NCI-H128 (cell line): ENCODE measurements around the gene RNF181.
A peak's percentile ranks its signal among the peaks of the same experiment; 100 is the strongest.
"Not testable (repeated sequence)": the region's sequence is repeated elsewhere in the genome, so short reads cannot be mapped to it uniquely, and the experiment has no call there.

Source experiments
- DNase-seq: peaks from one replicate; lab custom pipeline; 2025; ENCODE audit not compliant: unreplicated experiment; lab: John Stamatoyannopoulos, UW

RNF181 gene

DNA sequence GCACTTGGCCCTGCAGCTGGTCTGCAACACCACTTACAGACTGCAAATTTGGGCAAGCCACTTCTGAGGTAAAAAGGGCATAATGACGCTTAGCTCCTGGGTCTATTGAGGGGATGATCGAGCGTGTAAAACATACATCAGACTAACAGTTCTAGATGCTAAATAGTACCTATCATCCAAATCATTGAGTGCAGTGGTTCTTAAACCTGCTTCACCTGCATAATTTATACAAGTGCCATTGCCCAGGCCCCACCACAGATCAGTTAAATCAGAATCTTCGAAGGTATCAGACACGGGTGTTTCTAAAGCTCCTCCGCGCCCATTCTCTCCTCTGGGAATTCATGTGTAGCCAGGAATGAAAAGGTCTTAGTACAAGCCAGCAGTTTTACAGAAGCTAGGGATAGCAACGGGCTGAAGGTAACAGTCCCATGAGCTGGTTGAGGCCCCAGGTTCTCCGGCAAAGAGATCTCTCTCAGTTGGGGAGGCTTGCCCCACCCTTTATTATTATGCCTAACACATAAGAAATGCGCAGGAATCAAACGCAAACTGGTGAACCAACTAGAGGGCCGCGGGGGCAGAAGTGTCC is 737 bp upstream of the RNF181 start:
- no peak for DNase-seq

DNA sequence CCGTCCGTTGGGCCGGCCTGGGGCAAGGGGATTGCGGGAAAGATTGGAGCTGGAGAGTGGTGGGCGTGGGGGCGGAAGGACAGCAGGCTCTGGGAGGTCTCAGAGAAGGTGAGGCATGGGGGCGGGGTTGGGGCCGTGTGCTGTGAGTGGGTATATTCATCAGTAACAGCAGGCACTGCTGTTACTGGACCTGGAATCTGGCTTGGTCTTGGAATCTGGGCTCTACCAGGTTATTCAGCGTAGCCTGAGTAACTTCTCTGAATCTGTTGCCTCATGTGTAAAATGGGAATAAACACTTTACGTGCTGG is 435 bp downstream of the RNF181 start:
- no peak for DNase-seq

DNA sequence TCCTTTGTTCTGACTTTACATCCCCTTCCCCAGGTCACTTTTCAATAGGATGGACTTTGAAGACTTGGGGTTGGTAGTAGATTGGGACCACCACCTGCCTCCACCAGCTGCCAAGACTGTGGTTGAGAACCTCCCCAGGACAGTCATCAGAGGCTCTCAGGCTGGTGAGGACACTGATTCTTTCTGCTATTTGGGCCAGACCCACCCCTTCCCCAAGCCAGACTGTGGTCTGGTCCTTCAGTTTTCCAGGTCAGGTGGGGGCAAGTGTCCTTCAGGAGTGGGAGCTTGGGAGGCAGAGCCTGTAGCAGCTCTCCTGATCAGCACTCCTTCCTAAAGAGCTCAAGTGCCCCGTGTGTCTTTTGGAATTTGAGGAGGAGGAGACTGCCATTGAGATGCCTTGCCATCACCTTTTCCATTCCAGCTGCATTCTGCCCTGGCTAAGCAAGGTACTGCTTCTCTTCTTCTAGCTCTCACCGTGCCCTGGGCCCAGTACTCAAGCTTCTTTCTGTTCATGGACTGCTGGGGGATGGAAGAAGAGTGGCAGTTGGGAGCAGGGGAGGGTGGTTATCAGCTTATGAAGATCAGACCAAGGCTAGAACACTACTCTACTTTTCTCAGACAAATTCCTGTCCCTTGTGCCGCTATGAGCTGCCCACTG is 1.1 kb downstream of the RNF181 start:
- no peak for DNase-seq

DNA sequence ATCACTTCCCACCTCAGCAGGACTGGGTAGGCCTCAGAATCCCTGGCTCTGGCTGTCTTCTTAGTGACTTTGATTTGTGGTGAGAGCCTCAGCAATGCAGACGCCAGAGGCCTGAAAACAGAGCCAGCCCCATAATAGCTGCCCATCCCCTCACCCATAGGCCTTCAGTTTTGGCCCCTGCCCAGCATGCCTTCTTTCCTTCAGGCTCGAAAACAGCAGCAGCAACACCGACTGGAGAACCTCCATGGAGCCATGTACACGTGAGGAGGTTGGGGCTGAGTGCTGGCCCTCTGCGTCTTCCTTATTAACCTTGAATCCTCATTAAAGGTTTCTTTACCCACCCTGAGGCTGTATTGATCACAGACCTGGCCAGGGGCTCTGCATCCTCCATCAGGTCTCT is 1.7 kb downstream of the RNF181 start:
- DNase-seq, result no peak

DNA sequence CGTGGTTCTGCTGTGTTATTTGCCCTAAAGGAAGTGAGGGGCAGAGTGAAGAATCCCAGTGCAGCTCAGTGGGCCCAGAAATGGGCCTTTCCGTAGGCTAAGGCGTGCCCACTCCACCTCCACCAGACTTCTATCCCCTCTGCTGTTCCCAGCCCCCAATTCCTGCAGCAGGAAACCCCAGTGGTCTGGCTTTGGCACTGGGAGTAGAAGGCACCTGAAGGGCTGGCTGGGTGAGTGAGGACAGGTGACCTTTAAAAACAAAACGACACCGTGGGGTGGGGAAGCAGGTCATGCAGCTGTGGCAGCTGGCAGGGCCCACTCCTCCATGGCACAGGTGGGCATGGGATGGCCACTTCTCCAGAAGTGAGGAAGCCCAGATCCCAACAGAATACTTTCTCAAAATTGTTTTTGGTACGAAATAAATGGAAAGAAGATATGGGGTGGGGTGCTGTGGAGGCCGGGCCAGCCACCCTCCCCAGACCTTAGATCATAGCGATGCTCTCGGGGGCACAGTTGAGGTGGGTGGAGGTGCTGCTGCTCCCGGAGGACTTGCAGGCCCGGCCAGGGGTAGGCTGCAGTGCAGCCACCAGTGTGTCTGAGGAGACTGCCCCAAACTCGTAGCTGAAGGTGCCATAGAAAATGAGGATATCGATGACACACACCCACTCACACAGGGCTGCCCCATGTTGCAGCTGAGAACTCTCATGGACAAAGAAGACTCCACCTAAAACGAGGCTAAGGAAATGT is 3.2 kb downstream of the RNF181 start:
- DNase-seq, result no peak

DNA sequence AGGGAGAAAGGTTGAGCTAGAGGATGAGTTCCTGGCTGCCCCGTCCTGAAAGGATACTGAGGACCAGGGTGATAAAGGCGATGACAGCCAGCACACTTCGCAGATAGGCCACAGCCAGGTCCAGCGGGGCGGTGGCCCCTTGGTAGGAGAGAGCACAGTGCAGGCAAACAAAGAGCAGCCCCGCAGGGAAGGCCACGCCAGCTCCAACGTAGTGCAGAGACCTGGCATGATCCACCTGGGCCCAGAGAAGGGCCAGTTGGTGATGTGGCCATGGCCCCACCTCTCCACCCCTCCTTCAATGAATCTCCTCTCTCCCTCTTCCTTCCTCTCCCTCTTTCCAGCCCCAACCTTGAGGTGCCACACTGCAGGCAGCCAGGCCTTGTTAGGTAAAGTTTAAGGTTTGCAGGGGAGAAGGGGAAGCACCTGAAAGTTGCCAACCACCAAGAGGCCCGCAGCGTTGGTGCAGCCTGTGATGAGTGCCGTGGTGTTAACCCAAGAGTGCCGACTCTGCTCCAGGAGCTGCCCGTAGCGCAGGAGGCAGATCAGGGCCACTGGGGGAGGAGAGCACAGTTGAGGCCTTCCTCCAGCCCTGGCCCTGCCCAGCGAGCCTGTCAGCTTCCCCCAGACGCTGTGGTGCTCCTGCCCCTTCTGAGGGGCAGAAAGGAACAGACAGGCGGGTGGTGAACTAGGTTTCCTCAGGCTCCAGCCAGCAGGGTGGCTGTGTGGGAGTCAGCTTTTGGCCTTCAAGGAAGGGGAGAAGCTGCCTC is 4.1 kb downstream of the RNF181 start:
- no peak for DNase-seq

DNA sequence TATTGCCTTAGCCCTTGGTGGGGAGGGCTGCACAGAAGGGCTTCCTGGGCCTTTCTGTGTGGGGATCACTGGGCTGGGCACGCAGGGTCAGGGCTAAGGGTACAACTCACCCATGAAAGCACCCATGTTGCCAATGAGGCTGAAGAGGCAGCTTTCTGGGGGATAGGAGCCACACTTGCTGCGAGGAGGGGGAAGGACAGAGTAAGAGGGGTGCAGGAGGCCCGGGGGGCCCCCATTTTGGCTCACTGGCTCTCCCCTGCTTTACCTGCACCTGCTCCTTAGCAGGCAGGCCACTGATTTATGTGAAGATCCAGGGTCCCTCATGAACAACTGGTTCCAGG is 4.7 kb downstream of the RNF181 start:
- DNase-seq, result no peak

DNA sequence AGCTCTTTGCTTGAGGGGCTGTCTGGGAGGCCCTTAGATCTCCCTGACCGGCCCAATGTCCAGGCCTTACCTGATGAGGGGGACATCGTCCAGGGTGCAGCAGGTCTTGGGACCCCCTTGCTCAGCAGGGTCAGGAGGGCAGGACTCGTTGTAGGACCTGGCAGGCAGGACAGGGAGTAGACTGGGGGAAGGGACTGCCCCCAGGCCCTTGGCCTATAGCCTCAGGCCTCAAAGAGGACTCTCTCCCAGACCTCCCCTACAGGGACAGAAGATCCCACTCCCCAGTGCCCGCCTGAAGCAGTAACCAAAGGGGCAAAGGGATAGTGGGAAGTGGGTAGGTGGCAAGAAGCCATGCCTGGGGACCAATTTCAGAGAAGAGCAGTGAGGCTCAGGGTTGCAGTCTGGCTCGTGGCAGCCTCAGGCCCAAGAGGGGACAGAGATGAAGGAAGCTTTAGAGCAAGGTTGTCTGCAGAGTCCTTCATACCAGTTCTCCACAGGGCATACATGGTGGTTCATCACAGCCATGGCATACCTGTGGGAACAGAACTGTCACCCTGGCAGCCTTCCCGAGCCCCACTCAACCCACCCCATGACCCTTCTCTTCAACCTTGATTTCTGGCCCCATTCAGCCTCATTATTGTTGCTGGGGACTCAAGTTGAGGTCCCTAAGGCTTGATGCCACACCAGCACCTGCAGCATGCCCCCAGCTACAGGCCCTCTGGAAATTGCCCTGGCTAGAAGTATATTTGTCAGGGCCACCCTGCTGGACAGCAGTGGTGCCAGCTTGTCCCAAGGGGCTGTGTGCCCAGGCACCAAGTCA is 5.6 kb downstream of the RNF181 start:
- DNase-seq, result no peak

DNA sequence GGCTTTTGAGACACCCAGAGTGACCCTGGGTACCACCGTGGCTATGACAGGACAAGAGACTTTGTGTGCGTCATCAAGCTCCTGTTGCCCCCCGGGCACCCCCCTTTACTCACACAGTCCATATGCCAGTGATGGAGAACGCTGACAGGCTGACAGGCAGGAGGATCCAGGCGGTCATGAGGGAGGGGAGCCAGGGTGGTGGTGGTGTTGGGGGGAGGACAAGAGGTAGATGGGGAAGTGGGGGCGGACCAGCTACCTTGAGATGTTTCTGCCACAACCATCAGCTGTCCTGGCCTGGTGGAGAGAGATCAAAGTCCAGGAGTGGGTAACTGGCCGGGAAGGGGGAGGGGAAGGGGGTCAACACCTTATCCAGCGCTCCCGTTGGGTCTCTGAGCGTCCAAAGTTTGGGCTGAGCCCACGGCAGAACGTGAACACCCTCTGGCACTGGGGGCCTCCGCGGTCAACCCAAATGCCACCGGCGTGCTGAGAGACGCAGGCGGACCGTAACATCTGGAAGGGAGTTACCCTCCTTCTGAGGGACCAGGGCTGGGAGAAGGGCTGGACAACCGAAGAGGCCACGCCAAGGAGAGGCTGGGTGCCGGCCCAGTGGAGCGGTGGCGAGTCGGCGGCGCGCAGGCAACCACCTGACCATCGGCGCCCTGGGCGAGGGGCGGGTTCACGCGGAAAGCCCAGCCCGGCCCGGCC is 6.4 kb downstream of the RNF181 start:
- no peak for DNase-seq

DNA sequence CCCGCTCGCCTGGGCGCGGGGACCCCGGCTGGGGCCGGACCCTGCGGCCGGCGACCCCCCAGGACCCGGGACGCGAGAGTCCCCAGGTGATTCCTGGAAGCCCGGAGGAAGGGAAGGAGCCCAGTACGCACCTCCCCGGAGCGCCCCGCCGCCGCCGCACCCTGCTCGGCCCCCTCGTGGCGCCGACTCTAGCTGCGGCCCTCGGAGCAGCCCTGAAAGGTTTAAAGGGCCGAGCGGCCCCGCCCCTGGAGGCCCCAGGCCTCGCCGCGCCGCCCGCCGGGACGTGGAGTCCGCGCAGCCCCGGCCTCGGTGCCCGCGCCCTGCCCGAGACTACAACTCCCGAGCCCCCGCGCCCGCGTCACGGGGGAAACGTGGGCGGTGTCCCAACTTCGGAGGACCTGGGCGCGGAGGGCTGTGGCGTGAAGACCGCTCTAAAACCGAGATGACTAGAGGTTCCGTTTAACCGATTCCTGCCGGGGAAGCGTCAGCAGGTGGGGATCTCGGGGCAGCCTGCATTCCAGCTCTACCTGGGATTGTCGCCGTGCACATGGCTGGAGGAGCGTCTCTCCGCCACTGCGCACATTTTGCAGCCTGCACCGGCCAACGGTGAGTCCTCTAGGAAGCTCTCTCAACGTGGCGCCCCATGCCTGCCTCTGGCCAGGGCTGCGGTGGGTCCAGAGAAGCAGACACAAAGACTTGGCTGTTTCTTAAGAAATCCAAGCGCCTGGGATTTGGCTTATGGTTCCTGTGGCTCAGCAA is 7.1 kb downstream of the RNF181 start, which contains the start of gene TMEM150A:
Gene TMEM150A, minus strand, starts transcription at position 223 of the 759 bp plus-strand sequence. CDS start 750 bp downstream, outside the sequence.
- peak; percentile 72 for DNase-seq

DNA sequence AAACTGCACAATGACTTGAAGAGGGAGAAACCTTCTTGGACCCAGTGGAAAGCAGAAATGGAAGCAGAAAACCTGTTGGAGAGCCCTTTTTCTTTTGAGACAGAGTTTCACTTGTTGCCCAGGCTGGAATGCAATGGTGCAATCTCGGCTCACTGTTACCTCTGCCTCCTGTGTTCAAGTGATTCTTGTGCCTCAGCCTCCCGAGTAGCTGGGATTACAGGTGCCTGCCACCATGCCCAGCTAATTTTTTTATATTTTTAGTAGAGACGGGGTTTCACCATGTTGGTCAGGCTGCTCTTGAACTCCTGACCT is 8.5 kb downstream of the RNF181 start:
- DNase-seq, result not testable (repeated sequence)

DNA sequence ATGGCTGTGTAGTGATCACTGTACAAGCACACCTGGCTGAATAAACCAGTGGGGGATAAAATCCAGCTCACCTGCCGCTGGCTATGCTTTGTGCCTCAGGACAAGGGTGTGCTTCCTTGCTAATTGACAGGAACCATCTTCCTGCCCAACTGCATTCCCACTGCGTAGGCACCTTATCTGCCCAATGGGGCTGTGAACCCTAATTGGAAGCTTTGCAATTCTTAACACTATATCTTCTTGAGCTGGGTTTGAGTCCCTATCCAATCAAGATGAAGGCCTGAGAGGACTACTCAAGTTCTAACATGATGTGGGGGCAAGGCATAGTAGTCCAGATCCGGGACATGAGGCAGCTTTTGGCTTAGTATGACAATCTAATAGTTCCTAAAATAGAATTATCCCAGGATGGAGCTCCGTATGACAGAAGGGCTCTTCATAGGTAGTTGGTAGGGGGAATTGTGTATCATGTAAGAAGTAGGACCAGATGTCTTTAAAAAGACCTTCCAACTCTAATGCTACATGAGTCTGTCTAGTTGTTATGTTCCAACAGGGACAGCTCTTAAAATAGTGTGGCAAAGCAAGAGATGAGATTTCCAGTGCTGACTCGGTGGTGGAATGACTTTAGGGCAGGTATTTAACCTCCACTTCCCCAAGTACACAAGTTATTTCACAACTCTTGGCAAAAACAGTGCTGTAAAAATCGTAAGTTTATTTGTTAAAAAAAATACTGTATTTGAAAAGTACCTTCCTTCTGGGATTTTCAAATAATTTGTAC is 9.2 kb downstream of the RNF181 start:
- DNase-seq, result no peak

DNA sequence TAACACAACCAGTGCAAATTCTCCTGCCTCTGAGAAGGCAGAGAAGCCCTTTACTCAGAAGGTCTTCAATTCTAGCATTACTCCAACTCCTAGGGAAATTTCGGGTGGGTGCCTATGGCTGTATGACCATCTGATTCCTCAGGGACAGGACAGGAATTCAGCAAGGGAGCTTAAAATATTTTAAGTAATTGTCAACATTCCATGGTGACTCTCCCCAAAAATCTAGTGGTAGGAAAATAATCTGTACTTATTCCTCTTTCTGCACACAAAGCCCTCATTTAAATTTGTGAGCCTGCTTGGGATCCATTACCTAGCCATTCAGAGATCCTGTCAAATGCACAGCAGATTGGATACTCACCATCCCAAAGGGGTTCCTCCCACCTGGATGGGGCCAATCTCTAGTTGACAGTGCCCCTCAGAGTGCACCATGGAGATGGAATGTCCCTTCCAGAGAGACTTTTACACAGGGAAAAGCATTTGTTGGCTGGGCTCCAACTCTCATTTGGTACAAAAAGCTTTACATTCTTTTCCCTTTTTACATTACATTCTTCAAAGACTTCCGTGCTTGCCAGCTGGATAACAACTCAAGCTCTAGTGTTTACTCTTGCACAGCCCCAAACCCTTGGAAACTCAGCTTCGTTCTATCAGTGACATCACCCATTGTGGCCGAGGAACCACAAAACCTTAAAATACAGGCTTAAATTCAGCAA is 10.0 kb downstream of the RNF181 start:
- DNase-seq, result no peak

DNA sequence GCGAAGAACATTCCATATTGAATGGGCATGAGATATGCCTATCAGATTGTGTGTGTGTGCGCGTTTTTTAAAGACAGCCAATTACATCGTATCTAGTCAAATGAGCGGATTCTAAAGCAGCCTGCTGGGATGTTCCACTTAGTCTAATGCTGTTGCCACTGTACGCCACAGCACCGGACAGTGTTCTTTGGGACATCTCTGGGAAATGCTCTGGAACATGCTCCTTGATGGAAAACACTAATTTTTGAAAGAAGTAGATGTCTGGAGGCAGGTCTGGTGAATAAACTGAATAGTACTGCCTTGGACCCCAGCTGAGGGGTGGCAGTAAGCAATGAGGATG is 10.5 kb downstream of the RNF181 start:
- DNase-seq, result no peak

DNA sequence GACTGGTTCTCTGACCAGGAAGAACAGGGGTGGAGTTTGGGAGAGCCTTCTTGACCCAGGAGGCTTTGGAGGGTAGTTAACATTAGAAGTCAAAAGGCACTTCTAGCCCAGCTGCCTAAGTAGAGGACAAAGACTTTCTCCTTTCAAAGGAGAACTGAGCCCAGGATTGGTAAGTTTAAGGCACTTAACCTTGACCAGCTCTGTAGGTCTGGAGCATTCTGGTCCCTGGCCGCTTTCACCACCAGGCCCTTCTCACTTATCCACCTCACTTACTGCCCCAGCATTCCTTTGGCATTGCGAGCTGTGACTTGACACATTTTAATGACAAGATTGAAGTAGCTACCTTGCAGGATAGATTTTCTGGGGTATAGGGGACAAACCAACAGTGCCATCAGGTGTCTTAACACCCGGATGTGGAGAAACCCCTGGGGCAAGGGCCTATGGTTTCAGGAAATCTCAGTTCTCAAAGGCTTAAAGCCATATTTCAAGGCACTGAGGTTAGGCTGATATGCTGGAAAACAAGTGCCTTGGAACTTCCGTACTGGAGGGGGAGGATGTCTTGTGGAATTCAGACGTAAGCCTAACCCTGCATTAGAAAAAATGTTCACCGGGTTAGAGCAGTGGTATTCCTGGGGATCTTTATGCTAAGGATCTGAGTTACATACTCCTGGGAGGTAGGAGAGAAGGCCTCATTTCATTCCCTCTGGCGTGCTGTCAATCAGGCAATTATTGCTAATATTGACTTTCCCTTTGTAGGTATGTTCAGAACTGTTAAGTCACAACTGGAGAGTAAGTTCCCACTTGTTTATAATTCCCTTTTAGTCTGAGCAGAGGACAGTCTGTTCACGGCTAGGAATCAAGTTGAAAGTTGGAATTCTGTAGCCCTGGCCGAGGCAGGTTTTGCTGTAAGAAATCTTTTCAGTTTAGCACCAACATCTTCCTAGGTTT is 12.0 kb downstream of the RNF181 start:
- no peak for DNase-seq

DNA sequence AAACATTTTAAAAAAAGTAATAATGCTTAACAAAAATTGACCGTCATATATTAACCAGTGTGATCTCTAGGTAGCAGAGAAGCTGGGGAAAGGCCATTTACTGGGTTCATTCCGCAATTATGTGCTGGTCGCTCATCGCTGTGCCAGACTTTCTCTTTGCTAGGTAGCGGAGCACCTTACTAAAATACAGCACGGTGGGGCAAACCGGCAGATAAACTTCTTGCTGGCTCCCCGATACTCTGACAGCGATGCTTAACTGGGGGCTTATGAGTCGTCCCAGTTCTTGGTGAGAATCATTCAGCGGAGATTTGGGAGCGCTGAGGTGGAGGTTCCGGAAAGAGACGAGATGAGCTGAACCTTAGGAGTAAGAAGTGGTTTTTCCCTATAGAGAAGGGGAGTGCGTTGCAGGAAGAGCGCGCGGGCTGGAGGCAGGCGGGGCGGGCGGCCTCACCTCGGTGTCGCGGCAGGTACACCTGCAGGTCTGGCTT is 15.7 kb downstream of the RNF181 start:
- no peak for DNase-seq
